Ishikawa (cell line): Measurements from ENCODE around the gene TRIM61.

Experiments
- CEBPB ChIP-seq: IDR thresholded peaks from 2 replicates; pipeline ENCODE4 v1.6.1; 2012
- EGR1 ChIP-seq: IDR thresholded peaks from 2 replicates; pipeline ENCODE4 v1.6.1; 2012
- EP300 ChIP-seq: IDR thresholded peaks from 2 replicates; pipeline ENCODE4 v1.6.1; 2012; ENCODE audit warnings: borderline replicate concordance
- FOXM1 ChIP-seq: IDR thresholded peaks from 2 replicates; pipeline ENCODE4 v1.6.1; 2012; ENCODE audit warnings: low read depth, borderline replicate concordance
- MAX ChIP-seq: IDR thresholded peaks from 2 replicates; pipeline ENCODE4 v1.6.1; 2012
- NFIC ChIP-seq: IDR thresholded peaks from 2 replicates; pipeline ENCODE4 v1.6.1; 2012
- REST ChIP-seq: IDR thresholded peaks from 2 replicates; pipeline ENCODE4 v1.6.1; 2012; ENCODE audit warnings: low read depth, mild to moderate bottlenecking
- TEAD4 ChIP-seq: IDR thresholded peaks from 2 replicates; pipeline ENCODE4 v1.6.1; 2012
- YY1 ChIP-seq: IDR thresholded peaks from 2 replicates; pipeline ENCODE4 v1.6.1; 2012; ENCODE audit warnings: low read depth
- ZBTB7A ChIP-seq: IDR thresholded peaks from 2 replicates; pipeline ENCODE4 v1.6.1; 2012; ENCODE audit warnings: low read depth

- no peak for TF ChIP-seq EP300
- no peak for TF ChIP-seq FOXM1
- no peak for TF ChIP-seq YY1
- peak; percentile 68 for TF ChIP-seq NFIC
- no peak for TF ChIP-seq MAX
- no peak for TF ChIP-seq EGR1
- no peak for TF ChIP-seq CEBPB
- no peak for TF ChIP-seq ZBTB7A
- no peak for TF ChIP-seq REST
- no peak for TF ChIP-seq TEAD4
Measured at GRCh38 chr4:164952551-164952950, 24.9 kb downstream of the TRIM61 start.
